ENCODE data around the gene PARD3.

The PARD3 gene

GRCh38 chr10:34184397-34184796 is 630.7 kb downstream of the PARD3 start:
- Histone ChIP-seq H3K4me1 (ENCODE audit: control insufficient read depth, insufficient read depth, low read length, poor library complexity, severe bottlenecking) (no peaks in the 10 kb centered on the region), H3K4me3 (ENCODE audit: insufficient read depth, low read depth, low read length, poor library complexity, severe bottlenecking) (no peak overlapping the region), H3K9me3 (ENCODE audit: control insufficient read depth, low read length) (no peaks in the 10 kb centered on the region), H3K36me3 (ENCODE audit: control insufficient read depth, insufficient read depth, low read length) (no peaks in the 10 kb centered on the region), H3K27ac (ENCODE audit: insufficient read depth, low read length, poor library complexity, severe bottlenecking) (no peak overlapping the region), H3K27me3 (replicated peaks; ENCODE audit: control insufficient read depth, insufficient read depth, low read length, poor library complexity, severe bottlenecking) (no peaks in the 10 kb centered on the region)
- DNase-seq, result no peak

GRCh38 chr10:34183016-34183796 is 631.9 kb downstream of the PARD3 start:
- Histone ChIP-seq H3K4me3 (ENCODE audit: insufficient read depth, low read depth, low read length, poor library complexity, severe bottlenecking) (no peak overlapping the region), H3K4me1 (ENCODE audit: control insufficient read depth, insufficient read depth, low read length, poor library complexity, severe bottlenecking) (no peaks in the 10 kb centered on the region)
- no peak for DNase-seq

GRCh38 chr10:34181553-34182300 is 633.4 kb downstream of the PARD3 start:
- Histone ChIP-seq H3K9me3 (ENCODE audit: control insufficient read depth, low read length) (no peaks in the 10 kb centered on the region), H3K27ac (ENCODE audit: insufficient read depth, low read length, poor library complexity, severe bottlenecking) (no peak overlapping the region), H3K4me3 (ENCODE audit: insufficient read depth, low read depth, low read length, poor library complexity, severe bottlenecking) (no peak overlapping the region), H3K4me1 (ENCODE audit: control insufficient read depth, insufficient read depth, low read length, poor library complexity, severe bottlenecking) (no peaks in the 10 kb centered on the region), H3K36me3 (ENCODE audit: control insufficient read depth, insufficient read depth, low read length) (no peaks in the 10 kb centered on the region), H3K27me3 (replicated peaks; ENCODE audit: control insufficient read depth, insufficient read depth, low read length, poor library complexity, severe bottlenecking) (no peaks in the 10 kb centered on the region)
- no peak for DNase-seq

More at GRCh38 chr10:34183016-34183796, 631.9 kb downstream of the PARD3 start:
- Histone ChIP-seq H3K36me3 (ENCODE audit: control insufficient read depth, insufficient read depth, low read length) (no peaks in the 10 kb centered on the region), H3K9me3 (ENCODE audit: control insufficient read depth, low read length) (no peaks in the 10 kb centered on the region), H3K27me3 (replicated peaks; ENCODE audit: control insufficient read depth, insufficient read depth, low read length, poor library complexity, severe bottlenecking) (no peaks in the 10 kb centered on the region), H3K27ac (ENCODE audit: insufficient read depth, low read length, poor library complexity, severe bottlenecking) (no peak overlapping the region)

GRCh38 chr10:34180749-34181148 is 634.3 kb downstream of the PARD3 start:
- H3K36me3 ChIP-seq (ENCODE audit: control insufficient read depth, insufficient read depth, low read length), result no peaks in the 10 kb centered on the region
- no peaks in the 10 kb centered on the region for H3K9me3 ChIP-seq (ENCODE audit: control insufficient read depth, low read length)

DNA sequence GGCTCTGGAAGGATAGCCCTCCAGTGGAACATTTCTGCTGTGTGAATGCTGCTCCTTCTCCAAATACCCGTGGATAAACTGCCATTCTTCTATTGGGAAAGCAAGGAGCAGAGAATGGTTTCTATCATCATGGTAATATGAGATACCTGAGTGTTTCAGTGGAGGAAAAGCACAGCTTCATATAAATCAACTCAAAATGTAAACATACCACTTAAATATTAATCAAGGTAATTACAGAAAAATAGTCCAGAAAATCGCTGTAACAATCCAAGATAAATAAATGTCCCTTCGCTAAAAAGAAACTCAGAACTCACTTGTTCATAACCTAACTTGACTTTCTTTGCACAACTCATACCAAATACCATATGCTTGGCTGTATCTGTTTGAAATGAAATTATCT is 635.8 kb downstream of the PARD3 start:
- Histone ChIP-seq H3K4me1 (ENCODE audit: control insufficient read depth, insufficient read depth, low read length, poor library complexity, severe bottlenecking) (no peaks in the 10 kb centered on the region), H3K9me3 (ENCODE audit: control insufficient read depth, low read length) (no peaks in the 10 kb centered on the region), H3K36me3 (ENCODE audit: control insufficient read depth, insufficient read depth, low read length) (no peaks in the 10 kb centered on the region), H3K27ac (ENCODE audit: insufficient read depth, low read length, poor library complexity, severe bottlenecking) (no peak overlapping the region), H3K27me3 (replicated peaks; ENCODE audit: control insufficient read depth, insufficient read depth, low read length, poor library complexity, severe bottlenecking) (no peaks in the 10 kb centered on the region), H3K4me3 (ENCODE audit: insufficient read depth, low read depth, low read length, poor library complexity, severe bottlenecking) (no peak overlapping the region)
- DNase-seq, result no peak

More at GRCh38 chr10:34180749-34181148, 634.3 kb downstream of the PARD3 start:
- no peak overlapping the region for H3K27ac ChIP-seq (ENCODE audit: insufficient read depth, low read length, poor library complexity, severe bottlenecking)
- H3K4me1 ChIP-seq (ENCODE audit: control insufficient read depth, insufficient read depth, low read length, poor library complexity, severe bottlenecking), result no peaks in the 10 kb centered on the region
- no peak overlapping the region for H3K4me3 ChIP-seq (ENCODE audit: insufficient read depth, low read depth, low read length, poor library complexity, severe bottlenecking)
- DNase-seq, result no peak
- no peaks in the 10 kb centered on the region for H3K27me3 ChIP-seq (replicated peaks; ENCODE audit: control insufficient read depth, insufficient read depth, low read length, poor library complexity, severe bottlenecking)

DNA sequence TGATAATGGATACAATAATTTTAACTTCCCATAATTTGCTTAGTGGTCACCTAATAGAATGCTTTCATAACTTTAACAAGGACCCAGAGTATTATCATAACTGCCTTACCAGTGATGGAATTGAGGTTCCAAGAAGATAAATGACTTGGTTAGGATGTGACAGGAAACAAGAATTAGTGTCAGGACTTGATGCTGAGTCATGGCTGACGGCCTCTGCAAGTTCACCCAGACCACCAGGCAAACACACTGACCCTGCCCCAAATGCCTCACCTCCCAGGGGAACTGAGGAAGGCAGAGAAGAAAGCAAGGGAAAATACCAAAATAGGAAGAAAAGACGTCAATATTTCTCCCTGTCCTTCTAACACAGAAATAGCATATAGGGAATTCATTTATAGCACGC is 636.3 kb downstream of the PARD3 start:
- no peak for DNase-seq
- Histone ChIP-seq H3K9me3 (ENCODE audit: control insufficient read depth, low read length) (no peaks in the 10 kb centered on the region), H3K27ac (ENCODE audit: insufficient read depth, low read length, poor library complexity, severe bottlenecking) (no peak overlapping the region), H3K4me3 (ENCODE audit: insufficient read depth, low read depth, low read length, poor library complexity, severe bottlenecking) (no peak overlapping the region), H3K4me1 (ENCODE audit: control insufficient read depth, insufficient read depth, low read length, poor library complexity, severe bottlenecking) (no peaks in the 10 kb centered on the region), H3K27me3 (replicated peaks; ENCODE audit: control insufficient read depth, insufficient read depth, low read length, poor library complexity, severe bottlenecking) (no peaks in the 10 kb centered on the region), H3K36me3 (ENCODE audit: control insufficient read depth, insufficient read depth, low read length) (no peaks in the 10 kb centered on the region)

DNA sequence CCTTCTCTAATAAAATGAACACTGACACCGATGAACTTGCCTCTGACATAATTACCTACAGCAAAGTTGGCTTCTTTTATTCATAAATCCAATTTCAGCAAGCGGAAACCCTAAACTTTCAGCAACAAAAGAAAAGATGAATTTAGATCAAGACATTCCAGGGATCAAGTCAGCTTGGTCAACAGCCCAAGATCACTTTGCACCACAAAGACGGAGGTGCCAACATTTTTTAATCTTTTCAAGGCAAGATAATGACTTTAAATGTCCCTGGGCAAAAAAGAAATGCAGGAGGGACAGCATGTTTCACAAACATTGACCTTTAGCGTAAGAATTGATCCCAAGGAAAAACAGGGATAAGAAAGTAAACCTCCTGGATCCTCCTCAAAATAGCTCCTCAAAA is 636.9 kb downstream of the PARD3 start:
- no peak for DNase-seq
- H3K27ac ChIP-seq (ENCODE audit: insufficient read depth, low read length, poor library complexity, severe bottlenecking), result no peak overlapping the region

GRCh38 chr10:34177445-34177844 is 637.7 kb downstream of the PARD3 start:
- H3K27ac ChIP-seq (ENCODE audit: insufficient read depth, low read length, poor library complexity, severe bottlenecking), result no peak overlapping the region
- no peaks in the 10 kb centered on the region for H3K27me3 ChIP-seq (replicated peaks; ENCODE audit: control insufficient read depth, insufficient read depth, low read length, poor library complexity, severe bottlenecking)
- no peaks in the 10 kb centered on the region for H3K9me3 ChIP-seq (ENCODE audit: control insufficient read depth, low read length)
- H3K4me1 ChIP-seq (ENCODE audit: control insufficient read depth, insufficient read depth, low read length, poor library complexity, severe bottlenecking), result no peaks in the 10 kb centered on the region
- no peak overlapping the region for H3K4me3 ChIP-seq (ENCODE audit: insufficient read depth, low read depth, low read length, poor library complexity, severe bottlenecking)
- no peaks in the 10 kb centered on the region for H3K36me3 ChIP-seq (ENCODE audit: control insufficient read depth, insufficient read depth, low read length)
- DNase-seq, result no peak

More for the DNA sequence above, 636.9 kb downstream of the PARD3 start:
- Histone ChIP-seq H3K9me3 (ENCODE audit: control insufficient read depth, low read length) (no peaks in the 10 kb centered on the region), H3K27me3 (replicated peaks; ENCODE audit: control insufficient read depth, insufficient read depth, low read length, poor library complexity, severe bottlenecking) (no peaks in the 10 kb centered on the region), H3K4me1 (ENCODE audit: control insufficient read depth, insufficient read depth, low read length, poor library complexity, severe bottlenecking) (no peaks in the 10 kb centered on the region), H3K36me3 (ENCODE audit: control insufficient read depth, insufficient read depth, low read length) (no peaks in the 10 kb centered on the region), H3K4me3 (ENCODE audit: insufficient read depth, low read depth, low read length, poor library complexity, severe bottlenecking) (no peak overlapping the region)

DNA sequence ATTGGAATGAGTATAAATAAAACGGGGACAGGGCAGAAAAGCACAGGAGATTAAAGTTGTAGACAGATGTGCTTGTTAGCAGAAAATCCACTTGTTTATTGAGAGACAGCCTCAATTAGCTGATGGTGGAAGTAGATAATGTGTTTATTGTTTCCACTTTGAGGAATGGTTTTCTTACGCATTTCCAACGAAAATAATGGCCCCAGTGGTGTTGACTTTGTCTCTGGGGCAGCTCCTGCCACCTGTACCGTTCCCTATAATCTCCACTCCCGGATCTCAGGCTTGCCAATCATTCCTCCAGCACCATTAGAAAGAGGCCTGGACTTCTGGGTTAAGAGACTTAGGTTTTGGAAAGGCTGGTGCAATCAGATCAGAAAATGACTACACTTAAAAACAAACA is 638.7 kb downstream of the PARD3 start:
- Histone ChIP-seq H3K36me3 (ENCODE audit: control insufficient read depth, insufficient read depth, low read length) (no peaks in the 10 kb centered on the region), H3K4me1 (ENCODE audit: control insufficient read depth, insufficient read depth, low read length, poor library complexity, severe bottlenecking) (no peaks in the 10 kb centered on the region), H3K27ac (ENCODE audit: insufficient read depth, low read length, poor library complexity, severe bottlenecking) (no peak overlapping the region), H3K4me3 (ENCODE audit: insufficient read depth, low read depth, low read length, poor library complexity, severe bottlenecking) (no peak overlapping the region), H3K27me3 (replicated peaks; ENCODE audit: control insufficient read depth, insufficient read depth, low read length, poor library complexity, severe bottlenecking) (no peaks in the 10 kb centered on the region), H3K9me3 (ENCODE audit: control insufficient read depth, low read length) (no peaks in the 10 kb centered on the region)
- DNase-seq, result no peak

DNA sequence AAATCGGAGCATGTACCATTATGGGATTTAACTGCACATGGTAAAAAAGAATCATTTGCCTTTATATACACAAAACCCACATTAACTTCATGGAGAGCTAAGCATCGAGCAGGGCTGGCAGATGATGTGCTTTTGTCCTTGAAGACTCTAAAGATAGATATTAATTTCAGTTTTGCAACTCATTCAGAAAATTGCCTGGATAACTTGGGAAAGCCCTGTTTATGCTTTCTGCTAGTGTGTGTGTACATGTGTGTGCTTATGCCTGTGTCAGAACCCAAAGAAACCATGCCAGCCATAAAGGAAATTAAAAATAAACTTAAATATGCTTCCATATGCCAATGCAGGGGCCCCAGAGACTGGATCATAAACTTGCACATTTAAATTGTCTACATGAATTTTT is 640.0 kb downstream of the PARD3 start:
- no peaks in the 10 kb centered on the region for H3K4me1 ChIP-seq (ENCODE audit: control insufficient read depth, insufficient read depth, low read length, poor library complexity, severe bottlenecking)
- no peak for DNase-seq
- H3K36me3 ChIP-seq (ENCODE audit: control insufficient read depth, insufficient read depth, low read length), result no peaks in the 10 kb centered on the region
- H3K27ac ChIP-seq (ENCODE audit: insufficient read depth, low read length, poor library complexity, severe bottlenecking), result no peak overlapping the region
- no peaks in the 10 kb centered on the region for H3K9me3 ChIP-seq (ENCODE audit: control insufficient read depth, low read length)
- H3K27me3 ChIP-seq (replicated peaks; ENCODE audit: control insufficient read depth, insufficient read depth, low read length, poor library complexity, severe bottlenecking), result no peaks in the 10 kb centered on the region
- H3K4me3 ChIP-seq (ENCODE audit: insufficient read depth, low read depth, low read length, poor library complexity, severe bottlenecking), result no peak overlapping the region
